ENCODE results near the gene BANF1. TPM values are rescaled to one million over a fixed set of nuclear protein-coding genes. Genes with fewer than 3 reads are reported as not detected.
"Not testable (repeated sequence)": the region's sequence is repeated elsewhere in the genome, so short reads cannot be mapped to it uniquely, and the experiment has no call there.

Gene BANF1
- total RNA-seq, 4 donors from 2014 or later = 23.9 to 68.9 (median 51.0) TPM

GRCh38 chr11:66008468-66009101 is 6.3 kb downstream of the BANF1 start:
- Histone ChIP-seq H3K4me1 (peaks cover 0 to 16% (median 7%) of the 10 kb centered on the region in 4 donors), H3K27me3 (peaks cover 0 to 16% of the 10 kb centered on the region in 2 donors), H3K4me3 (no peak overlapping the region), H3K9me3 (no peaks in the 10 kb centered on the region), H3K36me3 (peaks cover 0 to 20% (median 0%) of the 10 kb centered on the region in 3 donors), H3K27ac (no peak overlapping the region)
- no peak for DNase-seq (ENCODE audit: low spot score in 2 of 2)
- no peak for TF ChIP-seq POLR2A (IDR thresholded peaks at IDR 0.05)
- TF ChIP-seq EP300 (IDR thresholded peaks at IDR 0.05) = no peak
- TF ChIP-seq, protein P1, sequence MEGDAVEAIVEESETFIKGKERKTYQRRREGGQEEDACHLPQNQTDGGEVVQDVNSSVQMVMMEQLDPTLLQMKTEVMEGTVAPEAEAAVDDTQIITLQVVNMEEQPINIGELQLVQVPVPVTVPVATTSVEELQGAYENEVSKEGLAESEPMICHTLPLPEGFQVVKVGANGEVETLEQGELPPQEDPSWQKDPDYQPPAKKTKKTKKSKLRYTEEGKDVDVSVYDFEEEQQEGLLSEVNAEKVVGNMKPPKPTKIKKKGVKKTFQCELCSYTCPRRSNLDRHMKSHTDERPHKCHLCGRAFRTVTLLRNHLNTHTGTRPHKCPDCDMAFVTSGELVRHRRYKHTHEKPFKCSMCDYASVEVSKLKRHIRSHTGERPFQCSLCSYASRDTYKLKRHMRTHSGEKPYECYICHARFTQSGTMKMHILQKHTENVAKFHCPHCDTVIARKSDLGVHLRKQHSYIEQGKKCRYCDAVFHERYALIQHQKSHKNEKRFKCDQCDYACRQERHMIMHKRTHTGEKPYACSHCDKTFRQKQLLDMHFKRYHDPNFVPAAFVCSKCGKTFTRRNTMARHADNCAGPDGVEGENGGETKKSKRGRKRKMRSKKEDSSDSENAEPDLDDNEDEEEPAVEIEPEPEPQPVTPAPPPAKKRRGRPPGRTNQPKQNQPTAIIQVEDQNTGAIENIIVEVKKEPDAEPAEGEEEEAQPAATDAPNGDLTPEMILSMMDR (IDR thresholded peaks at IDR 0.05) = no peak
- WGBS, 2 donors = 60 to 61% methylated on average over 3 to 10 of the region's 10 CpGs

GRCh38 chr11:66010036-66010435 is 7.7 kb downstream of the BANF1 start:
- H3K9me3 ChIP-seq; H3K36me3 ChIP-seq; H3K4me3 ChIP-seq; H3K27ac ChIP-seq; DNase-seq (ENCODE audit: low spot score in 2 of 2): not testable (repeated sequence)
- WGBS, 2 donors = 67 to 68% methylated on average over 4 of the region's 4 CpGs
- Histone ChIP-seq H3K27me3 (peaks cover 0 to 21% of the 10 kb centered on the region in 2 donors), H3K4me1 (peaks cover 0 to 11% (median 7%) of the 10 kb centered on the region in 4 donors)

DNA sequence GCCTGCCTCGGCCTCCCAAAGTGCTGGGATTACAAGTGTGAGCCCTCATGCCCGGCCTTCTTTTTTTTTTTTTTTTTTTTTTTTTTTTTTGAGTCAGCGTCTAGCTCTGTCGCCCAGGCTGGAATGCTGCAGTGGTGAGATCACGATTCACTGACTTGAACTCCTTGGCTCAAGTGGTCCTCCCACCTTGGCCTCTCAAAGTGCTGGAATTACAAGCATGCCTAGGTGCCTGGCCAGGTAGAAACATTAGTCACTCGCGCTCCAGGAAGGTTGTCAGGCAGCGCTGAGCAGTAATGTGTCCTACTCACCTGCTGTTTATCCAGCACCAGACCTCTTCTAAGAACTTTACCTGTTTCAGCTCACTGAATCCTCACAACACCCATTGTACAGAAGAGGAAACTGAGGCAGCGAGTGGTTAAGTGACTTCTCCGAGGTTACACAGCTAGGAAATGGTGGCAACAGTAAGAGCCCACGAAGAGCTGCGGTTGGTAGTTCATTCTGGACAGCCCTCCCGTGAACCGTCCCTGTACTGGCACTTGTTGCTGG is 9.0 kb downstream of the BANF1 start:
- peaks cover 0 to 21% of the 10 kb centered on the region in 2 donors for H3K27me3 ChIP-seq
- H3K4me1 ChIP-seq = peaks cover 0 to 11% (median 7%) of the 10 kb centered on the region in 4 donors
- no peak for DNase-seq (ENCODE audit: low spot score in 2 of 2)
- WGBS, 2 donors = 42 to 56% methylated on average over 11 to 14 of the region's 14 CpGs
- TF ChIP-seq, protein P1 (IDR thresholded peaks at IDR 0.05) = no peak
- TF ChIP-seq POLR2A (IDR thresholded peaks at IDR 0.05) (no peak), EP300 (IDR thresholded peaks at IDR 0.05) (no peak)
- H3K27ac ChIP-seq = no peak overlapping the region
- peak overlapping the region in 1 of 4 donors; percentile 32 for H3K4me3 ChIP-seq
- no peaks in the 10 kb centered on the region for H3K36me3 ChIP-seq
- no peaks in the 10 kb centered on the region for H3K9me3 ChIP-seq

GRCh38 chr11:66011785-66012303 is 9.5 kb downstream of the BANF1 start, which contains the start of gene CST6:
Gene CST6 (plus strand): TSS chr11:66012008. CDS start chr11:66012045, 37 bp downstream.
- TF ChIP-seq EP300 (IDR thresholded peaks at IDR 0.05) (no peak), POLR2A (IDR thresholded peaks at IDR 0.05) (no peak)
- TF ChIP-seq, protein P1 (IDR thresholded peaks at IDR 0.05) = no peak
- no peaks in the 10 kb centered on the region for H3K9me3 ChIP-seq
- peak within 1 kb of the TSS in 2 of 4 donors; percentile 26 to 32 for H3K4me3 ChIP-seq
- no peaks in the 10 kb centered on the region for H3K36me3 ChIP-seq
- DNase-seq (ENCODE audit: low spot score in 2 of 2) = no peak
- H3K27ac ChIP-seq = no peak within 1 kb of the TSS
- WGBS, 2 donors = 13 to 17% methylated on average over 12 to 14 of the region's 61 CpGs
- peaks cover 0 to 21% of the 10 kb centered on the region in 2 donors for H3K27me3 ChIP-seq
- peaks cover 0 to 11% (median 7%) of the 10 kb centered on the region in 4 donors for H3K4me1 ChIP-seq

DNA sequence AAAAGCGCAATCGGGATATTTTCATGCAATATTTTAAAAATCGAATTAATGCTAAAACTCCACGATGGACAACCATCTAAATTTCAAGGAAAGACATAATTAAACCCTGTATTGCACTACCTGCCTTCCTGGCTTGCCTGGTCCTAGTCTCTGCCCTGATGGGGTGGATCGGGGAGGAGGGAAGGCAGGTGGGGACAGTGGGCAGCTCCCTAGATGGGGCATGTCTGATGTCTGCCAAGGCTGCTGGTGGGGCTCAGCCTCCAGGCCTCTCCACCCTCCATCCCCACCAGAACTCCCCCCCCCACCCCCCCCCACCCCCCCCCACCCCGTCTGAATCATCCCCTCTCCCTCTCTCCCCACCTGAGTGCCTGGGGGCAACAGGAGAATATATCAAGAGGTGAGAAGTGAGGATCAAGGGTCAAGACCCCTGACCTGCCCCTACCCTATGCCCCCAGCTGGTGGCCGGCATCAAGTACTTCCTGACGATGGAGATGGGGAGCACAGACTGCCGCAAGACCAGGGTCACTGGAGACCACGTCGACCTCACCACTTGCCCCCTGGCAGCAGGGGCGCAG is 10.2 kb downstream of the BANF1 start:
- TF ChIP-seq POLR2A (IDR thresholded peaks at IDR 0.05) (no peak), EP300 (IDR thresholded peaks at IDR 0.05) (no peak)
- TF ChIP-seq, protein P1 (IDR thresholded peaks at IDR 0.05) = no peak
- 62 to 75% methylated on average over 6 to 12 of the region's 12 CpGs for WGBS, 2 donors
- Histone ChIP-seq H3K9me3 (no peaks in the 10 kb centered on the region), H3K36me3 (no peaks in the 10 kb centered on the region), H3K27ac (no peak overlapping the region), H3K4me3 (no peak overlapping the region), H3K4me1 (peaks cover 0 to 11% (median 7%) of the 10 kb centered on the region in 4 donors), H3K27me3 (peaks cover 0 to 21% of the 10 kb centered on the region in 2 donors)
- DNase-seq (ENCODE audit: low spot score in 2 of 2) = no peak
